ENCODE results near the gene ITPKC.
A peak's percentile ranks its signal among the peaks of the same experiment; 100 is the strongest.
"Not testable (repeated sequence)": the region's sequence is repeated elsewhere in the genome, so short reads cannot be mapped to it uniquely, and the experiment has no call there.

The ITPKC gene

DNA sequence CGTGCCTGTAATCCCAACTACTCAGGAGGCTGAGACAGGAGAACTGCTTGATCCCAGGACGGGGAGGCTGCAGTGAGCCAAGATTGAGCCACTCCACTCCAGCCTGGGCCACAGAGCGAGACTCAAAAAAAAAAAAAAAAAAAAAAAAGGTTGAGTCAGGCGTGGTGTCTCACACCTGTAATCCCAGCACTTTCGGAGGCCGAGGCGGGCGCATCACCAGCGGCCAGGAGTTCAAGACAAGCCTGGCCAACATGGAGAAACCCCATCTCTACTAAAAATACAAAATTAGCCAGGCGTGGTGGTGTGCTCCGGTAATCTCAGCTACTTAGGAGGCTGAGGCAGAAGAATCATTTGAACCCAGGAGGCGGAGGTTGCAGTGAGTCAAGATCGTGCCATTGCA is 49.5 kb downstream of the ITPKC start:
- H3K4me3 Mint-ChIP-seq, DNase-seq, H3K27ac Mint-ChIP-seq, H3K27me3 Mint-ChIP-seq, H3K9me3 Mint-ChIP-seq: not testable (repeated sequence)
- Mint-ChIP-seq H3K4me1 (peaks cover 51% of the 10 kb centered on the region), H3K36me3 (peaks cover 64% of the 10 kb centered on the region)
- CTCF ChIA-PET = interaction anchor here (1.0 kb wide), 1 partner anchor 13 kb away, joined by 4 read pairs; no protein-coding TSS in a partner anchor

DNA sequence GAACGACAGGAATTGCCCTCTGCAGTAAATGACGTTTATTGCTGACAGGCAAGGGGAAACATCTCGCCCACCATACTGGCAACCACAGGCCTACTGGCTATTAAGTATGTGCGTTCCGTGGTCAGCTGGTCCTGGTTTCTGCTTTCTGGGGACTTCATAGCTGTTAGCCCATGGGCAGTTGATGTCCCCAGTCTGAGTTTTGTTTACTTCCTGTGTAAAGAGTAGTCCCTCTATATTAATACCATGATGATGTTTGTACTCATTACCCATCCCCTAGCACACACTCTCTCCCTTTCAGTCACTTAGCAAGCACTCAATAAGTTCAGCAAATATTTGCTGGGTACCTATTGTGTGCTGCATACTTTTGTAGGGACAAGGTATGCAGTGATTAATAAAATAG is 52.0 kb downstream of the ITPKC start:
- DNase-seq = no peak
- Mint-ChIP-seq H3K4me3 (no peak overlapping the region), H3K9me3 (peaks cover 9% of the 10 kb centered on the region), H3K27me3 (no peaks in the 10 kb centered on the region), H3K27ac (no peak overlapping the region), H3K4me1 (peaks cover 36% of the 10 kb centered on the region), H3K36me3 (peaks cover 48% of the 10 kb centered on the region)
- CTCF ChIA-PET = no interaction called here

DNA sequence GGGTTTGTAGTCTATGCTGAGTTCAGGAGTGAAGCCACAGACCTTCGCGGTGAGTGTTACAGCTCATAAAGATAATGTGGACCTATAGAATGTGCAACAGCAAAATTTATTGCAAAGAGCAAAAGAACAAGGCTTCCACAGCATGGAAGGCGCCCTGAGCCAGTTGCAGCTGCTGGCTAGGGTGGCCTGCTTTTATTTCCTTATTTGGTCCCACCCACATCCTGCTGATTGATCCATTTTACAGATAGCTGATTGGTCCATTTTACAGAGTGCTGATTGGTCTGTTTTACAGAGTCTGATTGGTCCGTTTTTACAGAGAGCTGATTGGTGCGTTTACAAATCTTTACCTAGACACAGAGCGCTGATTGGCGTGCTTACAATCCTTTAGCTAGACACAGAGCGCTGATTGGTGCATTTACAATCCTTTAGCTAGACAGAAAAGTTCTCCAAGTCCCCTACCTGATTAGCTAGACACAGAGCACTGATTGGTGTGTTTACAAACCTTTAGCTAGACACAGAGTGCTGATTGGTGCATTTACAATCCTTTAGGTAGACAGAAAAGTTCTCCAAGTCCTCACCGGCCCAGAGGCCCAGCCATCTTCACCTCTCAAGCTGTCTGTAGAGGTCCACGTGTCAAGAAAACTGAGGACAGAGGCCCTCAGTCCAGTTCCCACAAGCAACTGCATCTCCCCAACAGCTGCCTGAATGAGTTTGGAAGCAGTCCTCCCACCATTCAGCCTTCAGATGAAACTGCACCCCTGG is 54.4 kb downstream of the ITPKC start:
- DNase-seq, H3K27me3 Mint-ChIP-seq, H3K9me3 Mint-ChIP-seq, H3K4me3 Mint-ChIP-seq, CTCF ChIA-PET, H3K27ac Mint-ChIP-seq: not testable (repeated sequence)
- H3K36me3 Mint-ChIP-seq = peaks cover 28% of the 10 kb centered on the region
- peaks cover 17% of the 10 kb centered on the region for H3K4me1 Mint-ChIP-seq

DNA sequence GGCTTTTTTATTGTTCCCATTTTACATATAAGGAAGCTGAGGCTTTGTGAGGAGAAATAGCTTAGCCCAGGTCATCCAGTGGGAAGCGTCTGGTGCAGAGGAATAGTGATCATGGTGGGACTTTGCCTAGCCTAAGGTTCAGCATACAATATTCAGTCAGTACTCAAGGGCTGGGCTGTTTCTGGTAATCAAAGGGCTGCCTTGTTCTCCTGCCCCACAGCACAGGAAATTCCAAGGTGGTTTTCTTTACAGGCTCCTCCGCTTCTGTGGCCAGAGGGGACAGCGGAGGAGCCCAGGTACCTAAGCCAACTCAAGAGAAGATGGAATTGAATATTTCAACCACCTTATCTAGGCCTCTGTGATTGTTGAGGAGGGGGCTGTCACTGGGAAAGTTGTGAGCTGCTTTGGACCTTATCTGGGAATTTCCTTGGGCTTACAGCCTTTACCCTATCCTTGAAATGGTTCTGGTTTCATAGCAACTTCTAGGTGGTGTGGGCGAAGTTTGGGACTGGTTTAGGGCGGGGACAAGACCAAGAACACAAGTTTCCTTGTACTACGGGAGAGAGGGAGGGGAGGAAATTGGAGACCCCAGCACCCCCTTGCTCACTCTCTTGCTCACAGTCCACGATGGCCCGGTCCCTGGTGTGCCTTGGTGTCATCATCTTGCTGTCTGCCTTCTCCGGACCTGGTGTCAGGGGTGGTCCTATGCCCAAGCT is 58.2 kb downstream of the ITPKC start, which contains the start of gene MIA:
Gene MIA, plus strand, starts transcription at position 606 of the 716 bp plus-strand sequence. Its CDS starts 22 bp downstream, at position 628.
- no peak within 1 kb of the TSS for H3K4me3 Mint-ChIP-seq
- peaks cover 42% of the 10 kb centered on the region for H3K4me1 Mint-ChIP-seq
- H3K27me3 Mint-ChIP-seq = no peaks in the 10 kb centered on the region
- H3K27ac Mint-ChIP-seq = peak within 1 kb of the TSS; percentile 100
- CTCF ChIA-PET = no interaction called here
- no peak for DNase-seq
- peaks cover 9% of the 10 kb centered on the region for H3K9me3 Mint-ChIP-seq
- peaks cover 20% of the 10 kb centered on the region for H3K36me3 Mint-ChIP-seq

DNA sequence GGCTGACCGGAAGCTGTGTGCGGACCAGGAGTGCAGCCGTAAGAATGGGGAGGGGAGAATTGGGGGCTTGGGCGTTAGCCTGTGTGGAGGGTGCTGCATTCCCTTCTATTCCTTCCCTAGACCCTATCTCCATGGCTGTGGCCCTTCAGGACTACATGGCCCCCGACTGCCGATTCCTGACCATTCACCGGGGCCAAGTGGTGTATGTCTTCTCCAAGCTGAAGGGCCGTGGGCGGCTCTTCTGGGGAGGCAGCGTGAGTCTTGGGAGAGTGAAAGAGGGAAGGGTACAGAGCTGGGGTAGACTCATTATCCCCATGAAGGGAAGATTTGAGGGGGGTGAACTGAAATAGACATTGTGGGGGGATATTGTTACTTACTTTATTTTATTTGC is 58.7 kb downstream of the ITPKC start:
- DNase-seq = no peak
- Mint-ChIP-seq H3K4me1 (peaks cover 44% of the 10 kb centered on the region), H3K4me3 (no peak overlapping the region), H3K27ac (no peak overlapping the region), H3K9me3 (peaks cover 9% of the 10 kb centered on the region), H3K27me3 (no peaks in the 10 kb centered on the region), H3K36me3 (peaks cover 21% of the 10 kb centered on the region)
- CTCF ChIA-PET = interaction anchor here (3.8 kb wide), 1 partner anchor 31 kb away, joined by 23 read pairs; no protein-coding TSS in a partner anchor

DNA sequence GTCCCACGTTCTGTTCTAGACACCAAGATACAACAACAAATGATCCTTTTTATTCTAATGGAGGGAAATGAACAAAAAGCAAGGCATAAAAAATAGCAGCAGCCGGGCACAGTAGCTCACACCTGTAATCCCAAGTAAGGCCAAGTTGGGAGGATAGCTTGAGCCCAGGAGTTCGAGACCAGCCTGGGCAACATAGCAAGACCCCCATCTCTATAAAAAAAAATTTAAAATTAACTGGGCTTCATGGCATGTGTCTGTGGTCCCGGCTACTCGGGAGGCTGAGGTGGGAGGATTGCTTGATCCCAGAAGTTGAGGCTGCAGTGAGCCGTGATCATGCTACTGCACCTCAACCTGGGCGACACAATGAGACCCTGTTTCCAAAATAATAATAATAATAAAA is 59.5 kb downstream of the ITPKC start:
- Mint-ChIP-seq H3K4me3 (no peak overlapping the region), H3K4me1 (peaks cover 39% of the 10 kb centered on the region), H3K27ac (peak overlapping the region; percentile 100), H3K27me3 (no peaks in the 10 kb centered on the region), H3K36me3 (peaks cover 18% of the 10 kb centered on the region), H3K9me3 (peaks cover 3% of the 10 kb centered on the region)
- CTCF ChIA-PET = interaction anchor here (1.4 to 3.8 kb wide), 4 partner anchors 26 to 43 kb away, joined by 3 to 23 read pairs (median 6); partner anchors contain the start of gene ACTMAP
- DNase-seq = no peak

DNA sequence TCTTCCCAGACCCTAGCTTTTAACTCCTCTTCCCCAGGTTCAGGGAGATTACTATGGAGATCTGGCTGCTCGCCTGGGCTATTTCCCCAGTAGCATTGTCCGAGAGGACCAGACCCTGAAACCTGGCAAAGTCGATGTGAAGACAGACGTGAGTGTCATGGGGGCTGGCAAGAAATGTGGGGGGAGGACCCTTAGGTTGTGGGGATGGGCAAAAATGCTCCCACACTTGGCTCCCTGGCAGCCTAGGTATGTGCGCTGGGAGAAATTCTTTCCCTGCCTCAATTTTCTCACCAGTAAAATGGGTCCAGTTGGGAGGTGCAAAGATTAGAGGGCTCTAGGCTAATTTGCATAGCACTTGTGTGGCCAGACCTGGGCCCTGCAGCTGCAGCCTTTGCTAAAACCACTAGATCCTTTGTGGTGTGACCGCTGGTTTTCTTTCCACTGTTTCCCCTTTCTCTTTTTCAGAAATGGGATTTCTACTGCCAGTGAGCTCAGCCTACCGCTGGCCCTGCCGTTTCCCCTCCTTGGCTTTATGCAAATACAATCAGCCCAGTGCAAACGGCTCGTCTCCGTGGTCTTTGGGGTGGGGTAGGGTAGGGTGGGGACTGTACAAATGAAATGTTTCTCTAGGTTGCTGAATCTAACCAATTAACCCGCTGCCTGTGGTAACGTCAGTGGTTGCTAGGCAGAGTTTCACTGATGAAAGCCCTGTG is 60.2 kb downstream of the ITPKC start:
- peak; percentile 96 for DNase-seq
- no peaks in the 10 kb centered on the region for H3K27me3 Mint-ChIP-seq
- peak overlapping the region; percentile 99 for H3K4me3 Mint-ChIP-seq
- peak overlapping the region; percentile 100 for H3K27ac Mint-ChIP-seq
- H3K9me3 Mint-ChIP-seq = no peaks in the 10 kb centered on the region
- H3K36me3 Mint-ChIP-seq = peaks cover 19% of the 10 kb centered on the region
- H3K4me1 Mint-ChIP-seq = peaks cover 35% of the 10 kb centered on the region
- CTCF ChIA-PET = interaction anchor here (1.0 to 3.8 kb wide), 9 partner anchors 16 to 115 kb away, joined by 3 to 24 read pairs (median 7); partner anchors contain the start of genes ACTMAP and EGLN2

DNA sequence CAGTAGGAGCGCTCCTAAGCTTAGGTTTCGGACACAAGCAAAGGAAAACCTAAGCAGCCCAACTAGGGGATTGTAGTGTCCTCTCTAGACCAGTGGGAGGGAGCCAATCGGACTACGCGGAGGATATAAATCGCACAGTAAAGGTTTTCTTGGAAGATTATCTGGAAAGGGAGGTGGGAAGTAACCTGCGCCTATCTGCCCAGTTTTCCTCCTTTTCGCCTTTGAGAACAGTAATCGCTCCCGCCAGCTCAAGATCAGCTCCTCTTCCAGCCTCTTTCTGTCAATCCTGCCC is 60.7 kb downstream of the ITPKC start:
- H3K27me3 Mint-ChIP-seq = no peaks in the 10 kb centered on the region
- no peak for DNase-seq

DNA sequence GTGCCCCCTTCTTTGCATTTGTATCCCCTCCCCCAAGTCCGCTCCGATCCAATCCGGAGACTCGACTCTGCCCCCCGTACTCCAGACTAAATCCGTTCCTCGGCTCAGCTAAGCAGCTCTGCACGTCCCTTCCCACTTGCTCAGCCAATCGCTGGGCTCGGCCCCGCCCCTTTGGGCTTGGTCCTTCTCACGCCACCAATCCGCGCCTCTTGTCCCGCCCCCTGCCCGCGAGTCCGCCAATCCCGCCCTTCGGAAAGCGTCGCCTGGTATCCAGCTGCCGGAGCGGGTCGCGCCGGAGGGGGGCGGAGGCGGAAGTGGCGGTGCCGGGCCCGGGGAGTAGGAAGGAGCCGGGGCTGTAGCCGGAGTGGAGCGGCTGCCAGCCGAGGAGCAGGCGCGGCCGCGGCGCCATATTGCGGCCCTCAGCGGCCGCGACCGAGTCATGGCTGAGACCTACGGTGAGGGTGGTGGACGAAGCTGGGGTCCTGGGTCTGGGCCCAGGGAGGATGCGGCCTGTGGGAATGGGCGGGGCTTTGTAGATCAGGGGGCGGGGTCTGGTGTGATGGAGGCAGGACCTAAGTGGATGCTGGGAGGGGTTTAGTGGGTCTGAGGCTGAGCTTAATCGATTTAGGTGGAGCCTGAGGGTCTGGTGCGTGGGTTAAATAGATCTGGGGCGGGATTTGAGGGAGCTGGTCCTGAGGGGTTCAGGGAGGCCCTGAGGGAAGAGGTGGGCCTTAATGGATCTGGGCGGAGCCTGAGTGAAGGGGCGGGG is 61.2 kb downstream of the ITPKC start, which contains the start of gene RAB4B:
Gene RAB4B, plus strand, starts transcription at position 311 of the 769 bp plus-strand sequence. Its CDS starts 129 bp downstream, at position 440.
- H3K4me3 Mint-ChIP-seq = peak within 1 kb of the TSS; percentile 99
- peaks cover 35% of the 10 kb centered on the region for H3K4me1 Mint-ChIP-seq
- CTCF ChIA-PET = interaction anchor here (1.0 to 3.8 kb wide), 11 partner anchors 12 to 143 kb away, joined by 3 to 24 read pairs (median 6); partner anchors contain the start of genes ACTMAP and EGLN2
- H3K36me3 Mint-ChIP-seq = peaks cover 21% of the 10 kb centered on the region
- no peaks in the 10 kb centered on the region for H3K9me3 Mint-ChIP-seq
- H3K27ac Mint-ChIP-seq = peak within 1 kb of the TSS; percentile 100
- DNase-seq = peak; percentile 100
- no peaks in the 10 kb centered on the region for H3K27me3 Mint-ChIP-seq

More for the DNA sequence above, 60.7 kb downstream of the ITPKC start:
- Mint-ChIP-seq H3K27ac (peak overlapping the region; percentile 100), H3K4me3 (peak overlapping the region; percentile 99), H3K36me3 (peaks cover 20% of the 10 kb centered on the region), H3K4me1 (peaks cover 35% of the 10 kb centered on the region), H3K9me3 (no peaks in the 10 kb centered on the region)
- CTCF ChIA-PET = interaction anchor here (1.0 to 3.8 kb wide), 10 partner anchors 15 to 143 kb away, joined by 3 to 24 read pairs (median 6); partner anchors contain the start of genes ACTMAP and EGLN2

DNA sequence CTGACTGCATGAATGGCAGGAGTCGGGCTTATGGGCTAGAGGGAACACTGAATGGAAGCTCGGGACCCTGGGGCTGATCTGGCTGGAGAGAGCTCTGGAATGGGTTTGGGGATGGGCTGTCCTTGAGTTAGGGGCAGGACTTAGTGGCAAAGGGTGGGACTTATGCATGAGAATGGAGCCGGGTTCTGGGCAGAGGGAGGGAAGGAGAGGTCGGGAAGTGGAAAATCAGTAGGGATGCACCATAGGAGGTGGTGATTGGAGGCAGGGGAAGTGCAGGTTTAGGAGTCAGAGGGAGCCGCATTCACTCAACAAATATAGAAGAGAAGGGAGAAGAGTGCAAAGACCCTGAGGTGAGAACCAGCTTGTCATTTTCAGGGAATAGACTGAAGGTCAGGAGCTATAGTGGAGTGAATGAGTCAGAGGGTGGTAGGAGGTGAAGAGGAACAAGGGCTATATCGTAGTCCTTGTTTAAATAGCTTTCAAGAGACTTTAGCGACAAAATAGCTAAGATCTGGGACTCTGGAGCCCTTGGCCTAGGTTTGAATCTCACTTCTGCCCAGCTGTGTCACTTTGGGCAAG is 61.9 kb downstream of the ITPKC start:
- H3K27me3 Mint-ChIP-seq = no peaks in the 10 kb centered on the region
- DNase-seq = no peak
- CTCF ChIA-PET = interaction anchor here (1.2 to 3.8 kb wide), 9 partner anchors 13 to 144 kb away, joined by 3 to 24 read pairs (median 6); partner anchors contain the start of genes ACTMAP and EGLN2
- no peaks in the 10 kb centered on the region for H3K9me3 Mint-ChIP-seq
- peak overlapping the region; percentile 99 for H3K4me3 Mint-ChIP-seq
- H3K27ac Mint-ChIP-seq = peak overlapping the region; percentile 100
- peaks cover 35% of the 10 kb centered on the region for H3K4me1 Mint-ChIP-seq
- H3K36me3 Mint-ChIP-seq = peaks cover 25% of the 10 kb centered on the region

DNA sequence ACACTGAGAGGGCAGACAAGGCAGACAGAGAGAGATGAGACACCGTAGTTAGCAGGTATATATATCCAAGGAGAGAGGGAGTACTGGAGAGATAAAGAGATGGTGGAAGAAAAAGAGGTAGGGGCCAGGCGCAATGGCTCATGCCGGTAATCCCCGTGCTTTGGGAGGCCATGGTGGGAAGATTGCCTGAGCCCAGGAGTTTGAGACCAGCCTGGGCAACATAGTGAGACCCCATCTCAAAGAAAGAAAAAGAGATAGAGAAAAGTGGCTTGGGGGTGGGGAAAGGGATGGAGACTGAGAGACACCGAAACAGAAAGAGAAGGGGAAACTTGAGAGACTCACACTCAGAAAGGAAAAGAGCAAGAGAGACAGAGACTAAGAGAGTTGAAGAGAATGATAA is 63.7 kb downstream of the ITPKC start:
- peaks cover 36% of the 10 kb centered on the region for H3K4me1 Mint-ChIP-seq
- no peak overlapping the region for H3K4me3 Mint-ChIP-seq
- no peak overlapping the region for H3K27ac Mint-ChIP-seq
- H3K36me3 Mint-ChIP-seq = peaks cover 27% of the 10 kb centered on the region
- DNase-seq = no peak
- no peaks in the 10 kb centered on the region for H3K27me3 Mint-ChIP-seq
- no peaks in the 10 kb centered on the region for H3K9me3 Mint-ChIP-seq
- CTCF ChIA-PET = interaction anchor here (3.0 kb wide), 1 partner anchor 17 kb away, joined by 24 read pairs; the partner anchor contains the start of gene EGLN2

DNA sequence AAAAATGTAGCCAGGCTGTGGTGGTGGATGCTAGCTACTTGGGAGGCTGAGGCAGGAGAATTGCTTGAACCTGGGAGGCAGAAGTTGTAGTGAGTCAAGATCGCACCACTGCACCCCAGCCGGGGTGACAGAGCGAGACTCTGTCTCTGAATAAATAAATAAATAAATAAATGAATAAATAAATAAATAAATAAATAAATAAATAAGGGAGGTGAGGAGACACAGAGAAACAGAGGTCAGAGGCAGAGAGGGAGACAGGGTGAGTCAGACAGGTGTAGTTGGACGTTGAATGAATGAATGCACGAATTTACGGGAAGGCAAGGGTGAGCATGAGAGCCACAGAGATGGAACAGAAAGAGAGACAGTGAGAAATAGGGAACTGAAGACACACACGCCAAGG is 64.2 kb downstream of the ITPKC start:
- H3K27me3 Mint-ChIP-seq = no peaks in the 10 kb centered on the region
- H3K9me3 Mint-ChIP-seq = no peaks in the 10 kb centered on the region
- peaks cover 27% of the 10 kb centered on the region for H3K36me3 Mint-ChIP-seq
- H3K4me1 Mint-ChIP-seq = peaks cover 36% of the 10 kb centered on the region
- H3K27ac Mint-ChIP-seq = no peak overlapping the region
- H3K4me3 Mint-ChIP-seq = no peak overlapping the region
- CTCF ChIA-PET = no interaction called here
- no peak for DNase-seq

DNA sequence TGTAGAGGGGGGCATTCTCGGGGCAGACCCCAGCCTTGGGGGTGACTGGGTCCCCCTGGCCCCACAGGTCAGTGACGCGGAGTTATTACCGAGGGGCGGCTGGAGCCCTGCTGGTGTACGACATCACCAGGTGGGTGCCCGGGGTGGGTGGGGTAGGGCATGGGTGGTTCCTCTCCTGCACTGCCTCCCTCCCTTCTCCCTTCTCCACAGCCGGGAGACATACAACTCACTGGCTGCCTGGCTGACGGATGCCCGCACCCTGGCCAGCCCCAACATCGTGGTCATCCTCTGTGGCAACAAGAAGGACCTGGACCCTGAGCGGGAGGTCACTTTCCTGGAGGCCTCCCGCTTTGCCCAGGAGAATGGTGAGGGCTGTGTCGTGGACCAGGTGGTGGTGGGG is 66.8 kb downstream of the ITPKC start:
- no peak for DNase-seq
- CTCF ChIA-PET = interaction anchor here (0.8 kb wide), 1 partner anchor 169 kb away, joined by 4 read pairs; no protein-coding TSS in a partner anchor
- Mint-ChIP-seq H3K9me3 (no peaks in the 10 kb centered on the region), H3K27me3 (no peaks in the 10 kb centered on the region), H3K4me1 (peaks cover 20% of the 10 kb centered on the region), H3K27ac (no peak overlapping the region), H3K36me3 (peaks cover 30% of the 10 kb centered on the region), H3K4me3 (no peak overlapping the region)

Data from activated naive CD4-positive, alpha-beta T cell treated with anti-CD3 and anti-CD28 coated beads, Interleukin-2, amount 10 ng/mL, durations not matched to agents 7 days and 5 days (primary cell).